ENCODE results near the gene NFKBIB. TPM values are rescaled to one million over a fixed set of nuclear protein-coding genes. Genes with fewer than 3 reads are reported as not detected.

NFKBIB gene
- total and polyA plus RNA-seq, 2 of the 13 experiments (the other 11 are each of a cell fraction or from before 2014, with no cell fraction given) = 8.6 to 14.9 TPM

- 0 out of 2 replicates have a peak, but pooled peaks have one; percentile 19 for TF ChIP-seq BCL3 (CRISPR knock-in tag; IDR thresholded peaks at IDR 0.05)
- TF ChIP-seq PHF20 (CRISPR knock-in tag; IDR thresholded peaks at IDR 0.05) = peak; percentile 34; the same call in 1 of the 2 replicates
- no peak for TF ChIP-seq ZSCAN29 (CRISPR knock-in tag; conservative IDR thresholded peaks at IDR 0.05)
- TF ChIP-seq ZNF121 (CRISPR knock-in tag; IDR thresholded peaks at IDR 0.05) = no peak
- TF ChIP-seq ZBTB10 (CRISPR knock-in tag; IDR thresholded peaks at IDR 0.05; ENCODE audit: borderline replicate concordance) = no peak
- no peak for TF ChIP-seq MAFF (IDR thresholded peaks at IDR 0.05; ENCODE audit: low read depth, low read length)
- TF ChIP-seq ZSCAN5A (CRISPR knock-in tag; IDR thresholded peaks at IDR 0.05; ENCODE audit: borderline replicate concordance) = no peak
- no peak for TF ChIP-seq XRCC5 (optimal IDR thresholded peaks at IDR 0.05; ENCODE audit: low read length)
- TF ChIP-seq SP1 (IDR thresholded peaks at IDR 0.05) = no peak
- TF ChIP-seq SP1 (CRISPR knock-in tag; IDR thresholded peaks at IDR 0.05) = no peak
- TF ChIP-seq ZNF780A (CRISPR knock-in tag; IDR thresholded peaks at IDR 0.05) = no peak
- peak; percentile 52; the same call in 1 of the 2 replicates for TF ChIP-seq HOXA3 (CRISPR knock-in tag; IDR thresholded peaks at IDR 0.05)
- TF ChIP-seq TBX2 (CRISPR knock-in tag; IDR thresholded peaks at IDR 0.05; ENCODE audit: borderline replicate concordance) = no peak
- no peak for TF ChIP-seq ZBTB25 (CRISPR knock-in tag; IDR thresholded peaks at IDR 0.05)
- TF ChIP-seq ZFP82 (CRISPR knock-in tag; IDR thresholded peaks at IDR 0.05; ENCODE audit: borderline replicate concordance) = no peak
- no peak for TF ChIP-seq CTCF (CRISPR knock-in tag; IDR thresholded peaks at IDR 0.05)
- TF ChIP-seq GZF1 (CRISPR knock-in tag; IDR thresholded peaks at IDR 0.05) = no peak
- no peak for TF ChIP-seq FOSL2 (CRISPR knock-in tag; IDR thresholded peaks at IDR 0.05)
Observed at GRCh38 chr19:38930776-38931520, 31.2 kb downstream of the NFKBIB start, which contains the start of gene MRPS12 (continued).
